ENCODE measurements around the gene STMP1. TPM values are rescaled to one million over a fixed set of nuclear protein-coding genes. Genes with fewer than 3 reads are reported as not detected.

Gene STMP1
- polyA plus RNA-seq, 2 of the 4 experiments (the other 2 are of a cell fraction), result 33.0 to 35.5 TPM

- no peak for TF ChIP-seq BHLHE40 (IDR thresholded peaks at IDR 0.05; ENCODE audit: low read depth, low read length)
These were observed 11.0 kb downstream of the STMP1 start (continued) for GRCh38 chr7:135673360-135673706.

GRCh38 chr7:135678612-135679575, 16.6 kb downstream of the STMP1 start:
- Histone ChIP-seq H3K27ac (no peak overlapping the region), H3K4me2 (no peak overlapping the region), H3K4me1 (no peaks in the 10 kb centered on the region), H3K4me3 (no peak overlapping the region), H3K9me3 (no peaks in the 10 kb centered on the region)
- TF ChIP-seq HOXB13 (CRISPR knock-in tag; IDR thresholded peaks at IDR 0.05; ENCODE audit: low read depth) (no peak), BHLHE40 (IDR thresholded peaks at IDR 0.05; ENCODE audit: low read depth, low read length) (no peak), HOXB5 (CRISPR knock-in tag; IDR thresholded peaks at IDR 0.05) (no peak), GATA3 (IDR thresholded peaks at IDR 0.05; ENCODE audit: borderline replicate concordance) (no peak), USF2 (IDR thresholded peaks at IDR 0.05) (no peak), EHMT2 (IDR thresholded peaks at IDR 0.05; ENCODE audit: low read depth) (no peak), ZNF302 (CRISPR knock-in tag; IDR thresholded peaks at IDR 0.05) (no peak), MAFK (IDR thresholded peaks at IDR 0.05; ENCODE audit: partially characterized antibody) (no peak), HDAC2 (IDR thresholded peaks at IDR 0.05) (no peak)
- TF ChIP-seq, protein P1, sequence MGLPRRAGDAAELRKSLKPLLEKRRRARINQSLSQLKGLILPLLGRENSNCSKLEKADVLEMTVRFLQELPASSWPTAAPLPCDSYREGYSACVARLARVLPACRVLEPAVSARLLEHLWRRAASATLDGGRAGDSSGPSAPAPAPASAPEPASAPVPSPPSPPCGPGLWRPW (IDR thresholded peaks at IDR 0.05), result no peak
- TF ChIP-seq, protein P2, sequence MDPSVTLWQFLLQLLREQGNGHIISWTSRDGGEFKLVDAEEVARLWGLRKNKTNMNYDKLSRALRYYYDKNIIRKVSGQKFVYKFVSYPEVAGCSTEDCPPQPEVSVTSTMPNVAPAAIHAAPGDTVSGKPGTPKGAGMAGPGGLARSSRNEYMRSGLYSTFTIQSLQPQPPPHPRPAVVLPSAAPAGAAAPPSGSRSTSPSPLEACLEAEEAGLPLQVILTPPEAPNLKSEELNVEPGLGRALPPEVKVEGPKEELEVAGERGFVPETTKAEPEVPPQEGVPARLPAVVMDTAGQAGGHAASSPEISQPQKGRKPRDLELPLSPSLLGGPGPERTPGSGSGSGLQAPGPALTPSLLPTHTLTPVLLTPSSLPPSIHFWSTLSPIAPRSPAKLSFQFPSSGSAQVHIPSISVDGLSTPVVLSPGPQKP (IDR thresholded peaks at IDR 0.05; ENCODE audit: low read depth, low read length), result no peak
- TF ChIP-seq, protein P3, sequence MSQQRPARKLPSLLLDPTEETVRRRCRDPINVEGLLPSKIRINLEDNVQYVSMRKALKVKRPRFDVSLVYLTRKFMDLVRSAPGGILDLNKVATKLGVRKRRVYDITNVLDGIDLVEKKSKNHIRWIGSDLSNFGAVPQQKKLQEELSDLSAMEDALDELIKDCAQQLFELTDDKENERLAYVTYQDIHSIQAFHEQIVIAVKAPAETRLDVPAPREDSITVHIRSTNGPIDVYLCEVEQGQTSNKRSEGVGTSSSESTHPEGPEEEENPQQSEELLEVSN (IDR thresholded peaks at IDR 0.05; ENCODE audit: borderline replicate concordance, low read depth), result no peak
- DNase-seq (ENCODE audit: low read depth in 1 of 2, low spot score in 1 of 2), result no peak
- WGBS (ENCODE audit: missing lambda C conversion rate), result 87% methylated on average over 4 of the region's 4 CpGs
- no peak for FAIRE-seq
- no peak for ATAC-seq
- ChIA-PET POLR2A (no interaction called here), CTCF (interaction anchor here (2.7 kb wide), 1 partner anchor 17 kb away, joined by 8 read pairs; the partner anchor contains the start of gene STMP1)

- POLR2A ChIA-PET, result interaction anchor here (1.3 kb wide), 1 partner anchor 8 kb away, joined by 4 read pairs; no protein-coding TSS in a partner anchor
- H3K4me2 ChIP-seq, result no peak overlapping the region
- ATAC-seq (no peak), DNase-seq (ENCODE audit: low read depth in 1 of 2, low spot score in 1 of 2) (no peak), FAIRE-seq (no peak)
- CTCF ChIA-PET, result interaction anchor here (0.6 to 1.2 kb wide), 5 partner anchors 9 to 433 kb away, joined by 3 to 5 read pairs (median 3); partner anchors contain the start of gene STMP1
- no peak overlapping the region for H3K4me3 ChIP-seq
- no peak for TF ChIP-seq POLR2A (IDR thresholded peaks at IDR 0.05; ENCODE audit: low read length)
- TF ChIP-seq ZSCAN20 (CRISPR knock-in tag; IDR thresholded peaks at IDR 0.05), result no peak
- no peak for TF ChIP-seq RNF2 (IDR thresholded peaks at IDR 0.05; ENCODE audit: borderline replicate concordance, low read depth)
- TF ChIP-seq, protein P2 (IDR thresholded peaks at IDR 0.05; ENCODE audit: low read depth, low read length), result no peak
- TF ChIP-seq HEYL (CRISPR knock-in tag; IDR thresholded peaks at IDR 0.05), result no peak
- TF ChIP-seq, protein P4, sequence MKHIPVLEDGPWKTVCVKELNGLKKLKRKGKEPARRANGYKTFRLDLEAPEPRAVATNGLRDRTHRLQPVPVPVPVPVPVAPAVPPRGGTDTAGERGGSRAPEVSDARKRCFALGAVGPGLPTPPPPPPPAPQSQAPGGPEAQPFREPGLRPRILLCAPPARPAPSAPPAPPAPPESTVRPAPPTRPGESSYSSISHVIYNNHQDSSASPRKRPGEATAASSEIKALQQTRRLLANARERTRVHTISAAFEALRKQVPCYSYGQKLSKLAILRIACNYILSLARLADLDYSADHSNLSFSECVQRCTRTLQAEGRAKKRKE (CRISPR knock-in tag; IDR thresholded peaks at IDR 0.05; ENCODE audit: low read depth), result no peak
- H3K27ac ChIP-seq, result no peak overlapping the region
- no peaks in the 10 kb centered on the region for H3K9me3 ChIP-seq
- WGBS (ENCODE audit: missing lambda C conversion rate), result 79% methylated on average over 5 of the region's 5 CpGs
- H3K4me1 ChIP-seq, result no peaks in the 10 kb centered on the region
These were observed 19.4 kb downstream of the STMP1 start for GRCh38 chr7:135681762-135682161.

All from A549 (cell line).